NCI-H226 (cell line): ENCODE results near the gene PTRHD1.
"Not testable (repeated sequence)": the region's sequence is repeated elsewhere in the genome, so short reads cannot be mapped to it uniquely, and the experiment has no call there.

ENCODE experiments used
- DNase-seq: peaks from one replicate; pipeline ENCODE4 v3.0.0-alpha.2; 2015

The PTRHD1 gene

GRCh38 chr2:24805811-24806660 lies 12.8 kb upstream of the PTRHD1 start:
- DNase-seq: not testable (repeated sequence)

GRCh38 chr2:24800487-24800886 lies 7.3 kb upstream of the PTRHD1 start:
- DNase-seq: not testable (repeated sequence)

- no peak for DNase-seq
Measured at GRCh38 chr2:24797644-24798043, 4.5 kb upstream of the PTRHD1 start.

GRCh38 chr2:24793761-24794435 lies 707 bp upstream of the PTRHD1 start:
- no peak for DNase-seq

DNA sequence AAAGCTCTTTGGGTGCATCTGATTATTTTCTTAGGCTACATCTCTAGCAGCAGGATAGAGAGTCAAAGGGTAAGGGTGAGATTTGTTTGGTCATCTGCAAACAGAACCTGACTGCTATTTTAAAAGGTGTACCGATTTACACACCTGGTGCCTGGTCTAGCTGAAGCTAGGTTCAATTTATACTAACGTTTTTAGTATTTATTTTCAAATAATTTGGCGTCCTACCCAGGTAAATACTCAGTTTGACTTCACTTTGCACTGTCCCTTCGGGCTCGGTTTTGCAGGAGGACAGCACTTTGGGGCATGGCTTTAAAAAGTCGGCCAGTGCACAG lies 683 bp downstream of the PTRHD1 start:
- no peak for DNase-seq

DNA sequence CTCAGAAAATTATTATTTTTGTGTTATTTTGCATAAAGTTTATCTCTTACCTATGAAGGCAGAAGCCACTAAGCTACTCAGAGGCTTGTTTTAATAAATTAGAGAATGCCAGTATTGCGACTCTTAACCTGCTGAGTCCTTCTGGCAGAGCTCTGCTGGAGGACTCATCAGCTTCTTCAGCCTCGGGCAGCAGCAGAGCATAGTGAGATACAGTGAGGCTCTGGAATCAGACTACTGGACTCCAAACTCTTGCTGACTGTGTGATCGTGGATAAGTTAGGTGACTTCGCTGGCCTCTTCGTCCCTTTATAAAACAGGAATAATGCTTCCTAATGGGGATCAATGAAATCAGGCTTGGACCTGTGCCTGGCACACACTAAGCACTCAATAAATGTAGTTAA lies 1.7 kb downstream of the PTRHD1 start:
- no peak for DNase-seq

- no peak for DNase-seq
Measured at GRCh38 chr2:24788816-24789215, 4.4 kb downstream of the PTRHD1 start.

GRCh38 chr2:24787532-24787931 lies 5.7 kb downstream of the PTRHD1 start:
- DNase-seq: no peak

DNA sequence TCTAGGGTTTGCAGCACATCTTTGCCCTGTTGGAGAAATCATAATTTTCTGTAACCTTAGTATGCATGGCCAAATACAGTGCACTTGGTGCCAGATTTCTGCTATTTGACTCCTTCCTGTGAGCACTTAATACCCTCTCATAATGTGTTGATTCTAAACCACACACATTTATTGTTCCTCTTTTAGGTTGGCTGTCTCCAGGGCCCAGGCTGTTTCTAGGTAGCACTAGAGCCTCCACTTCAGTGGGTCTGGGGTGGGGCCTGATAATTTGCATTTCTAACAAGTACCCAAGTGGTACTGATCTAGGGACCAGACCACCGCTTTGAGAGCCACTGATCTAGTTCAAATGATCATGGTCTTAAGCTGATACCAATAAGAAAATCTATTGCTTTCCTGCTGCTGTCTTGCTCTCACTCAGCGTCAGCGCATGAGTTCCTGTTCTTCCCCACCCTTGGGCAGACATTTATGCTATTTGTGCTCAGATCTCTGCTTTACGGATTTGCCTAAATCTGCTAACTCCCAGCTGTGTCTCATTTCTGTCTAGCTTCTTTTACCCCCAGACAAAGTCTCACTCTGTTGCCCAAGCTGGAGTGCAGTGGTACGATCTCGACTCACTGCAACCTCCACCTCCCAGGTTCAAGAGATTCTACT lies 7.4 kb downstream of the PTRHD1 start:
- DNase-seq: no peak

GRCh38 chr2:24783641-24784040 lies 9.6 kb downstream of the PTRHD1 start:
- no peak for DNase-seq

- DNase-seq: no peak
Measured at GRCh38 chr2:24779116-24779515, 14.1 kb downstream of the PTRHD1 start.

GRCh38 chr2:24774373-24774772 lies 18.8 kb downstream of the PTRHD1 start:
- DNase-seq: no peak

- no peak for DNase-seq
Measured at GRCh38 chr2:24771764-24772586, 21.2 kb downstream of the PTRHD1 start.

DNA sequence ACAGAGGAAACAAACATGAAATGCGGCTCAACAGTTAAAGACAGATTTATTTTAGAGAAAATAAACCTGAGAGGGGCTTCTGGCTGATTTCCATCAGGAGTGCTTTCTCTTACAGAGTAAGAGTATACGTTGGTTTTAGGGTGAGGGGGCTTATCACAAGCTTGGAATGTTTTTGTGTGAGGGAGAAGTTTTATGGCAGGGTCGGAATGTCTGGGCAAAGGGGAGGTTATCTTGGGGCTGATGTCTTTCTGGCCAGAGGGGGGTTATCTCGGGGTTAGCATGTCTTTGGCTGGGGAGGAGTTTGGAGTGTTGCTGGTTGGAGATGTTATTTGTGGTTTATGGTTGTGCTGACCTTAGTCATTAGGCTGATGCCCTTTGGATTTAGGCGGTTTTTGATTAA lies 22.1 kb downstream of the PTRHD1 start:
- no peak for DNase-seq

- DNase-seq: no peak
Measured at GRCh38 chr2:24768601-24769000, 24.6 kb downstream of the PTRHD1 start.

DNA sequence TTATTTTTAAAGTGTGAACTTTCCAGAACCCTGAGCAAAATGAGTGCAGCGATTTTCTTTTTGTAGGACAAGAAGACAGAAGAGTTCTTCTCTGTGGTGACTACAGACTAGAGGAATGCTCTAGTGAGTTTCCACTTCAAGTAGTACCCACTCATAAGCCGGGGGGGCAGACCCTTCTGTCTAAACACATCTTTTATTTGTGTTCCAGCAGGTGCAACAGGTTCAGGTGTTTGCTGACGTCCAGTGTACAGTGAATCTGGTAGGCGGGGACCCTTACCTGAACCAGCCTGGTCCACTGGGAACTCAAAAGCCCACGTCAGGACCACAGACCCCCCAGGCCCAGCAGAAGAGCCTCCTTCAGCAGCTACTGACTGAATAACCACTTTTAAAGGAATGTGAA lies 25.2 kb downstream of the PTRHD1 start:
- no peak for DNase-seq

DNA sequence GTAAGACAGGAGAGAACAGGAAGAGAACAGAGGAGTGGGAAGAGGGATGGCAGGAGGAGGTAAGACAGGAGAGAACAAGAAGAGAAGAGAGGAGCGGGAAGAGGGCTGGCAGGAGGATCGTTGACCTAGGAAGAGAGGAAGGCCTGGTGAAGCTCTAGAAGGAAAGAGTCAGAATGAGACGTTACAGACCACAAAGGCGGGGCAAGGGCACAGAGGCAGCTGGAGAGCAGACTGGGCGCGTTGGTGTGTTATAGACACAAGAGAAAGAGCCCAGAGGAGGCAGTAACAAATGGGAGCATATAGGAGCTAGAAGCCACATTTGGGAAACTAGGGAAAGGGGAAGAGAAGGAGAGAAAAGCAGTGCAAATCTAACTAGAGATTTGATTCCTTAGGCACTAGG lies 26.6 kb downstream of the PTRHD1 start:
- DNase-seq: no peak

- no peak for DNase-seq
Measured at GRCh38 chr2:24763843-24764242, 29.3 kb downstream of the PTRHD1 start.

DNA sequence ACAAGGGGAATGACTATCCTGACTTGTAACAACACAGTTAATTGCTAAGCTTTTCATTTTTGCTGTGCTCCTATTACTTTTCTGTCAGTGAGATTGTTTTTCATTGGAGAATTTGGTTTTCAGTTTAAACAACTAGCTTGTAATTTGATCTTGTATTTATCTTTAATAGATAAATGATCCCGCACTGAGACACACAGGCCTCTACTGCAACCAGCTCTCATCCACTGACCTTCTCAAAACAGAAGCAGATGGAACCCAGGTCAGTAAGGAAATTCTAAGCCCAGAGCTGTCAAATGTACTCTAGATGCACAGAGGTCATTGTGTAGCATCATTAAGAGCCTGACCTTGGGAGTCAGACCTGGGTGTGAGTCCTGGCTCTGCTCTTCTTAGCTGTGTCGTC lies 30.7 kb downstream of the PTRHD1 start:
- DNase-seq: no peak

- DNase-seq: no peak
Measured at GRCh38 chr2:24761866-24762265, 31.3 kb downstream of the PTRHD1 start.

- no peak for DNase-seq
Measured at GRCh38 chr2:24756789-24757188, 36.4 kb downstream of the PTRHD1 start.

DNA sequence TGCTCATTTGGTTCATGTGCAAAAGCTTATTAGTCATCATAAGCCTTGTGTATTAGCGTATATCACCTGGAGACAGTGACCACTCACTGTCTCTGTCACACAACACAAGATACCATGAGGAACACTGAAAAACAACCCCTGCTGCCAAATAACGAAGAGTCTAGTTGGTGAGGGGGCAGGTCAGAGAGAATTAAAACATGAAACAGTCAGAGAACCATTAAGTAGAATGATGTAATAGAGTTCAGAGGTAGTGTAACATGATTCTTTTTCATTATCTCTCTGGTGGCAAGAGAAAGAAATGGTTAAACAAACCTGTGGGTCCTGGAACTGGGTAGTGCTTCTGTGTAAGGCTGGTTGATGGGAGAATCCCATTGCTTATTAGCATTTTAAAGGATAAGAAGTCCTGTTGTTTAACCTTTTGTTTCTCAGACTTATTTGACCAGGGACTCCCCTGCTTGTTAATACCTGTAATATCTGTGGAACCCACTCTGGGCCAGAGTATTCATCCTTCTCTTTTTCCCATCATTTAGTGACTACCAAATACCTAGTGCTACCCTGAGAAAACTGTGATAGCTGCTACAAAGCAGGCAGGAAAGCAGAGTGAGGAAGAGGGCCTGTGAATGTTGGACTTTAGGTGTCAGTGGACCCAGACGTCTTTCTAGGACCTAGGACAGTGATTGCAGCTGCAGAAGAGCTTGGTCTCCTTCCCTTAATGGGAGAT lies 38.0 kb downstream of the PTRHD1 start:
- DNase-seq: no peak
